VCaP (cell line): ENCODE results near the gene PDE4D.

ENCODE experiments used
- H3K27ac ChIP-seq: fragments of 450-650 bp; 2 replicates; pipeline ENCODE4 v1.5.1; 2017
- CTCF ChIP-seq: fragments of 450-650 bp; conservative IDR thresholded peaks from 2 replicates; pipeline ENCODE4 v1.5.1; 2017; ENCODE audit warnings: mild to moderate bottlenecking, moderate library complexity

Gene PDE4D

DNA sequence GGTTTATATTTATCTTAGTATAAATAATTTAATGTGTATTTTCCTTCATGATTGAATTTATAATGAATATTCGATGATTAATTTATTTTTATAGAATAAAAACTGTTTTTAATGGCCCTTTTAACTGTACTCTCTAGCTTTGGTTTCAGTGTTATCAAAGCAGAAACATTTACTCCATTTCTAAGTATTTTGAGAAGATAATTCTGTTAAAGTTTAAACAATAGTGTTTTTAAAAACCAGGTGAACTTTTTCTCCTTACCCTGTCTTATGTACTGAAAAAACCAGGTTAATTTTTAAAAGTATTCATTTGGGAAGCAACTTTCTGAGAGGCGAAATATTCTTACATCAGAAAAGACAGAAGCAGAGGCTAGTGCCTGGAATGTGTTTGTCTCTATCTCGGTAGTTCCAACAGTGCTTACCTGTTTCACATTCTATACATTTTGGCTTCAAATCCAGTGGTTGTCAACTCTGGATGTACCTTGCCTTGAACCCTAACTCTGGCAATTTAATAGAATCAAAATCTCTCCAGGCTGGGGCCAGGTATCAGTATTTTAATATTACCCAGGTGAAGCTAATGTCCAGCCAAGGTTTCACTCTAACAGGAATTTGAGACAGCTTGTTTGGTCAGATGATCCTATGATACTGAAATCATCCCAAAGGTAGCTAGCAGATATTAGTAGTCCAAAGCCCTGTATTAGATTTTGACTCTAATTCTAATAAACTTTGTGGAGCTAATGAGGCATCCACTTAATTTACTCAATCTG lies 434.4 kb downstream of the PDE4D start:
- no peak for TF ChIP-seq CTCF
- H3K27ac ChIP-seq, result no peak overlapping the region

GRCh38 chr5:59458321-59458720 lies 435.2 kb downstream of the PDE4D start:
- no peak overlapping the region for H3K27ac ChIP-seq
- TF ChIP-seq CTCF, result no peak

DNA sequence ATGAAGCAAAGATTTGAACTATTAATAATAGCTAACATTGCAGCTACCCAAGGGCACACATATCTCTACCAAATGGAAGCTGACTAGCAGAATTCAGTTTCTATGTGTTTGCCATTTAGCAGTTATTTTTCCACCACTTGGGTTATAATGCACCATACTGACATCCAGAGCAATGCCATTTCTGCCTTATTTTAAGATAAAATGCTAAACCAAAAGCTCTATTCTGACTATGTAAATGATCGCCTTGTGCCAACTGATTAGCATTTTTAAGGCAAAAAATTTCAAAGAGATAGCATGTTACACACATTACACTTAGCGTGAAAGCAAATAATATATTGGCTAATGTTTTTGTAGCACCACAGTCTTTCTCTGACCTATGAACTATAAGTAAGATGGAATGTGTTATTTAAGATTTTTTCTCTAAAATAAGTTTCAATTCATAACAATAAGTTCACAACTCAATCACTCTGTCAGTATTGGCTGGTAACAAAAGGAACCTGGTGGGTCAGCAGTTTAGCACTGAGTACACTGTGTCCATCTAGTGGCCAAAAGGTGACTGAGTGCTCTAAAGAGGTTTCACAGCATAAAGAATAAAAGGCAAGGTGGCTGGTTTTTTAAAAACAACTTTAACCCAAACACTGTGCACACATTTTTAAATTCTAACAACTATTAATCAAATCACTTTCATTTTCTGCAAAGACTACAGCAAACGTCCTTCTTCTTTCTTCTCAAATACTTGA lies 443.5 kb downstream of the PDE4D start:
- peak; percentile 77 for TF ChIP-seq CTCF
- no peak overlapping the region for H3K27ac ChIP-seq

- no peak for TF ChIP-seq CTCF
These were observed 447.2 kb downstream of the PDE4D start for GRCh38 chr5:59446356-59446755.

GRCh38 chr5:59445741-59446140 lies 447.8 kb downstream of the PDE4D start:
- no peak overlapping the region for H3K27ac ChIP-seq
- no peak for TF ChIP-seq CTCF

More at GRCh38 chr5:59446356-59446755, 447.2 kb downstream of the PDE4D start:
- H3K27ac ChIP-seq, result no peak overlapping the region

DNA sequence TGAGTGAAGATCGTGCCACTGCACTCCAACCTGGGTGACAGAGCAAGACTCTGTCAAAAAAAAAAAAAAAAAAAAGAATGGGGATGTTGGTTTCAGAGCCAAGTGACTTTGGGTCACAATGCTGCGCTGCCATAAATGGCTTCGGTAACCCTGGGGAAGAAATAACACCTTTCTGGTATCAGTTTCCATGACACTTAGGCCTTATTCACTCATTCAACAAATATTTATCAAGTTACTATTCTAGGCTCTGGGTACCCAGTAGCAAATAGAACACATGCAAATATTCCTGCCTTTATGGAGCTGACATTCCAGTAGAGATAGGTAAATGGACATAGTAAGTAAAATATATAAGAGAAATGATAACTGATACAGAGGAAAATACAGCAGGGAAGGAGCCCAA lies 454.2 kb downstream of the PDE4D start:
- H3K27ac ChIP-seq, result no peak overlapping the region
- no peak for TF ChIP-seq CTCF

GRCh38 chr5:59437176-59437575 lies 456.4 kb downstream of the PDE4D start:
- peak overlapping the region; percentile 39 for H3K27ac ChIP-seq
- TF ChIP-seq CTCF, result no peak
